ENCODE results near the gene RRP1.

Gene RRP1

GRCh38 chr21:43759651-43760050 lies 29.7 kb upstream of the RRP1 start:
- no peak for DNase-seq

GRCh38 chr21:43760391-43760958 lies 28.9 kb upstream of the RRP1 start:
- no peak for DNase-seq

- no peak for DNase-seq
Observed at GRCh38 chr21:43761886-43762285, 27.5 kb upstream of the RRP1 start.

- DNase-seq: no peak
Observed at GRCh38 chr21:43762303-43763128, 26.9 kb upstream of the RRP1 start.

- DNase-seq: no peak
Observed at GRCh38 chr21:43763901-43764523, 25.4 kb upstream of the RRP1 start.

GRCh38 chr21:43764576-43765495 lies 24.5 kb upstream of the RRP1 start:
- DNase-seq: no peak

GRCh38 chr21:43766734-43767497 lies 22.5 kb upstream of the RRP1 start:
- no peak for DNase-seq

GRCh38 chr21:43767498-43767983 lies 21.8 kb upstream of the RRP1 start:
- DNase-seq: no peak

GRCh38 chr21:43767984-43768867 lies 21.2 kb upstream of the RRP1 start:
- DNase-seq: no peak

- no peak for DNase-seq
Observed at GRCh38 chr21:43768868-43769167, 20.6 kb upstream of the RRP1 start.

- DNase-seq: no peak
Observed at GRCh38 chr21:43769325-43769958, 19.9 kb upstream of the RRP1 start.

- no peak for DNase-seq
Observed at GRCh38 chr21:43770066-43770655, 19.2 kb upstream of the RRP1 start.

GRCh38 chr21:43771199-43771675 lies 18.1 kb upstream of the RRP1 start:
- no peak for DNase-seq

GRCh38 chr21:43771698-43772424 lies 17.5 kb upstream of the RRP1 start:
- no peak for DNase-seq

- no peak for DNase-seq
Observed at GRCh38 chr21:43772425-43772821, 17.0 kb upstream of the RRP1 start.

GRCh38 chr21:43774163-43774562 lies 15.2 kb upstream of the RRP1 start:
- DNase-seq: no peak

GRCh38 chr21:43775190-43775589 lies 14.2 kb upstream of the RRP1 start:
- no peak for DNase-seq

GRCh38 chr21:43775795-43776430 lies 13.5 kb upstream of the RRP1 start, which contains the start of gene CSTB:
Gene CSTB (minus strand): TSS chr21:43776308. CDS start chr21:43776269, 39 bp downstream.
- DNase-seq: peak; percentile 74

- DNase-seq: no peak
Observed at GRCh38 chr21:43777953-43778352, 11.4 kb upstream of the RRP1 start.
